Body of pancreas (tissue), 4 donors: ENCODE data around the gene BCR.

Experiments
- CTCF ChIP-seq, 7 experiments: fragments of 450-650 bp in 4 of 7; fragments of 200-600 bp in 3 of 7; sonication (generic) in 3 of 7; IDR thresholded peaks; one replicate each; pipeline ENCODE4 v1.5.1; 2016 to 2019; ENCODE audit warnings: antibody characterized with exemption in 7 of 7
- POLR2A ChIP-seq, 3 donors: fragments of 450-650 bp; IDR thresholded peaks; one replicate each; pipeline ENCODE4 v1.6.1; 2016; ENCODE audit warnings: antibody characterized with exemption in 3 of 3, mild to moderate bottlenecking in 2 of 3

GRCh38 chr22:23217171-23218052, 37.1 kb downstream of the BCR start:
- no peak for TF ChIP-seq POLR2A (IDR thresholded peaks at IDR 0.05)
- TF ChIP-seq CTCF (IDR thresholded peaks at IDR 0.05) = no peak
